Measurements from ENCODE around the gene GJD4. TPM values are rescaled to one million over a fixed set of nuclear protein-coding genes. Genes with fewer than 3 reads are reported as not detected.

GJD4 gene
- total and polyA plus RNA-seq, 2 donors (not counting 3 experiments of a cell fraction or from before 2014, with no cell fraction given): not detected

GRCh38 chr10:35574924-35575352 lies 30.2 kb upstream of the GJD4 start:
- Histone ChIP-seq H3K9me1 (replicated peaks; ENCODE audit: control insufficient read depth, extremely low read depth, insufficient read depth, low read length) (no peaks in the 10 kb centered on the region), H3K36me3 (ENCODE audit: control insufficient read depth in 2 of 2, extremely low read depth in 1 of 2, insufficient read depth in 2 of 2, low read length in 2 of 2) (peaks cover 4 to 6% of the 10 kb centered on the region in 2 experiments), H3K9me3 (replicated peaks; ENCODE audit: control insufficient read depth, insufficient read depth, low read length) (no peaks in the 10 kb centered on the region), H3K27ac (ENCODE audit: insufficient read depth, low read depth, low read length) (peak overlapping the region; percentile 65), H3K79me2 (ENCODE audit: control insufficient read depth, insufficient read depth, low read length) (no peaks in the 10 kb centered on the region), H3K4me1 (ENCODE audit: control insufficient read depth, extremely low read depth, insufficient read depth, low read length) (peaks cover 31% of the 10 kb centered on the region), H3K9ac (replicated peaks; ENCODE audit: extremely low read depth, insufficient read depth, low read length) (no peak overlapping the region), H3K4me2 (ENCODE audit: insufficient read depth, low read length) (peak overlapping the region; percentile 0), H2AFZ (ENCODE audit: low read depth, low read length) (no peak overlapping the region), H3K4me3 (replicated peaks in 1 of 3; ENCODE audit: insufficient read depth in 1 of 3, low read depth in 1 of 3, low read length in 3 of 3) (no peak overlapping the region), H3K27me3 (ENCODE audit: control insufficient read depth in 2 of 2, insufficient read depth in 2 of 2, low read length in 2 of 2) (no peaks in the 10 kb centered on the region), H4K20me1 (replicated peaks; ENCODE audit: control insufficient read depth, extremely low read depth, insufficient read depth, low read length) (no peaks in the 10 kb centered on the region)
- TF ChIP-seq JUN (IDR thresholded peaks at IDR 0.05; ENCODE audit: borderline replicate concordance, insufficient read depth, insufficient read length, low read depth) (no peak), MYC (IDR thresholded peaks at IDR 0.05; ENCODE audit: low read depth, low read length) (peak; percentile 87), EZH2 (IDR thresholded peaks at IDR 0.05; ENCODE audit: borderline replicate concordance, low read depth, low read length, severe bottlenecking) (no peak), FOS (IDR thresholded peaks at IDR 0.05; ENCODE audit: borderline replicate concordance, insufficient read depth, low read length) (peak; percentile 96), CTCF (IDR thresholded peaks at IDR 0.05; ENCODE audit: extremely low read depth in 1 of 2, insufficient read depth in 1 of 2, low read depth in 1 of 2, low read length in 2 of 2) (peak; percentile 32 to 36), GATA2 (IDR thresholded peaks at IDR 0.05; ENCODE audit: insufficient read depth, insufficient read length, low read depth, low read length) (peak; percentile 84), MAX (IDR thresholded peaks at IDR 0.05; ENCODE audit: insufficient read depth, insufficient read length) (no peak), POLR2AphosphoS5 (IDR thresholded peaks at IDR 0.05; ENCODE audit: insufficient read depth, low read depth, low read length) (peak; percentile 68), POLR2A (IDR thresholded peaks at IDR 0.05; ENCODE audit: low read depth, low read length) (no peak)
- ChIA-PET CTCF (interaction anchor here (0.6 to 5.2 kb wide), 14 partner anchors 9 to 1306 kb away, joined by 3 to 55 read pairs (median 4); no protein-coding TSS in a partner anchor), POLR2A (no interaction called here)
- peak; percentile 97 for FAIRE-seq
- intact Hi-C loops (cut with micrococcal nuclease) (loop anchor here (5.0 to 10.0 kb wide), 2 partner anchors 62 to 1310 kb away; no protein-coding TSS in a partner anchor), dilution Hi-C loops (cut with MboI; ENCODE audit: extremely low pct_ligation_motif_present, low sequenced_read_pairs) (no loop called here)
- DNase-seq (ENCODE audit: low read depth, low spot score): peak; percentile 85
- no TSS peak for BruUV-seq (replicated peaks)
